Neural progenitor cell (in vitro differentiated cells): ENCODE data around the gene UBE2G2. TPM values are rescaled to one million over a fixed set of nuclear protein-coding genes. Genes with fewer than 3 reads are reported as not detected.

Experiments used
- DNase-seq: peaks from one replicate; pipeline ENCODE4 v3.0.0-alpha.2; 2016; ENCODE audit warnings: low spot score
- H2AFZ ChIP-seq: fragments of 200-600 bp; sonication (generic); replicated peaks from 2 replicates; pipeline ENCODE4 v1.6.1; 2016; ENCODE audit warnings: antibody characterized with exemption
- H3F3A ChIP-seq: fragments of 200-600 bp; sonication (generic); 2 replicates; pipeline ENCODE4 v1.6.1; 2016; ENCODE audit warnings: antibody characterized with exemption, low read depth
- H3K27ac ChIP-seq: fragments of 200-600 bp; sonication (generic); 2 replicates; pipeline ENCODE4 v1.5.1; 2016; ENCODE audit warnings: mild to moderate bottlenecking
- H3K27me3 ChIP-seq: fragments of 200-600 bp; sonication (generic); 2 replicates; pipeline ENCODE4 v1.6.1; 2016; ENCODE audit warnings: mild to moderate bottlenecking, moderate library complexity
- H3K36me3 ChIP-seq: fragments of 200-600 bp; sonication (generic); 2 replicates; pipeline ENCODE4 v1.5.1; 2016
- H3K4me1 ChIP-seq: fragments of 200-600 bp; sonication (generic); 2 replicates; pipeline ENCODE4 v1.6.1; 2016; ENCODE audit warnings: mixed run types
- H3K4me2 ChIP-seq: fragments of 200-600 bp; sonication (generic); 2 replicates; pipeline ENCODE4 v1.6.1; 2016
- H3K4me3 ChIP-seq: fragments of 200-600 bp; sonication (generic); 2 replicates; pipeline ENCODE4 v1.5.1; 2016
- H3K79me2 ChIP-seq: fragments of 200-600 bp; sonication (generic); 2 replicates; pipeline ENCODE4 v1.6.1; 2016; ENCODE audit warnings: low read depth
- H3K9ac ChIP-seq: fragments of 200-600 bp; sonication (generic); 2 replicates; pipeline ENCODE4 v1.6.1; 2016
- H3K9me3 ChIP-seq: fragments of 200-600 bp; sonication (generic); 2 replicates; pipeline ENCODE4 v1.5.1; 2016; ENCODE audit warnings: low read depth
- H4K20me1 ChIP-seq: fragments of 200-600 bp; sonication (generic); 2 replicates; pipeline ENCODE4 v1.6.1; 2016; ENCODE audit warnings: low read depth
- H3K27ac Mint-ChIP-seq: 3 replicates; pipeline ENCODE4 v1.8.0; 2021; ENCODE audit warnings: mixed read lengths
- H3K27me3 Mint-ChIP-seq: 2 replicates; pipeline ENCODE4 v1.8.0; 2022; ENCODE audit warnings: low read depth, mild to moderate bottlenecking, inconsistent platforms, moderate library complexity, mixed read lengths; ENCODE audit not compliant: insufficient read depth
- H3K36me3 Mint-ChIP-seq: 3 replicates; pipeline ENCODE4 v1.8.0; 2021; ENCODE audit warnings: mixed read lengths
- H3K4me1 Mint-ChIP-seq: 3 replicates; pipeline ENCODE4 v1.8.0; 2021; ENCODE audit warnings: mixed read lengths
- H3K4me3 Mint-ChIP-seq: 3 replicates; pipeline ENCODE4 v1.8.0; 2021; ENCODE audit warnings: mild to moderate bottlenecking, moderate library complexity, mixed read lengths
- H3K9me3 Mint-ChIP-seq: 3 replicates; pipeline ENCODE4 v1.8.0; 2020; ENCODE audit warnings: mixed read lengths
- EZH2 ChIP-seq: fragments of 200-600 bp; sonication (generic); IDR thresholded peaks from 2 replicates; pipeline ENCODE4 v1.6.1; 2017; ENCODE audit warnings: antibody characterized with exemption, mild to moderate bottlenecking, moderate library complexity
- EZH2phosphoT487 ChIP-seq: fragments of 200-600 bp; sonication (generic); IDR thresholded peaks from 2 replicates; pipeline ENCODE4 v1.6.1; 2017; ENCODE audit warnings: antibody characterized with exemption
- total RNA-seq: library from RNA; depleted of rRNA; stranded (reverse); fragments of >200 nt; gene quantifications from 2 replicates; pipeline ENCODE4 v1.2.3, GENCODE V29; 2015; ENCODE audit warnings: low replicate concordance
- TF ChIP-seq, protein P1 (sequence below): fragments of 200-600 bp; sonication (generic); IDR thresholded peaks from 2 replicates; pipeline ENCODE4 v1.5.1; 2017; ENCODE audit warnings: antibody characterized with exemption, mild to moderate bottlenecking

Gene UBE2G2
- total RNA-seq, 1 donor from 2014 or later, result 83.1 TPM

DNA sequence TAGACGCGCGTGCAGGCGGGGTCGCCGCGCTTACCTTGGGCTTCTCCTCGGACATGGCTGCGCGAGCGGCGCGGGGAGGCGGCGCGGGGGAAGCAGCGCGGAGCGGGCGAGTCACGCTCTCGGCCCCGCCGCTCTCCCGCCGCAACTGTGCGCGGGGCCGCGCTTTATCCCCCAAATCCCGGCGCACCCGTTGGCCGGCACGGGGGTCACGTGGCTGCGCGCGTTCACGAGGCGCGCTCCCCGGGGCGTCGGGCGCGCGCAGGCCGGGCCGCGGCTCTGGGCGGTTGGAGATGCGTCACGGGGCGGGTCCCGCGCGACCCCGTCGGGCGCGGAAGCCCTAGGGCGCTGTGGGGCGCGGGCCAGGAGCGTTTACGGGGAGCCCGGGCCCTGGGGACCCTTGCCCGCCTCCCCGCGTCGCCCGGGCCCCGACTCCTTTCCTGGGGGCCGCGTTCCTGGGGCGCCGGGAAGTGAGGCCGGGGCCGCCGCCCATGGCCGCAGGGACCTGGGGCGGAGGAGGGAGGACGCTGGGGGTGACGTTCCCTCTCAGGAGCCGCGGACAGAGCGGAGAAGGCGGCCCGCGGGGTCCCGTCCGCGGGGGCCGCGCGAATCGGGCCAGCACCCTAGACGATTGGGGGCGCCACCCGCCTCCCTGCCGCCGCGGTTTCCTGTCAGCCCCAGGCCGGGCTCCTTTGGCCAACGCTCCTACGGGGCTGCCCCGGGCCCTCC, 16.5 kb upstream of the UBE2G2 start, which contains the start of gene SUMO3:
Gene SUMO3, minus strand, starts transcription at position 149 of the 726 bp plus-strand sequence. Its CDS starts 94 bp downstream, at position 55.
- H3K4me2 ChIP-seq, result peak within 1 kb of the TSS; percentile 78
- H3K9me3 Mint-ChIP-seq, result peaks cover 26% of the 10 kb centered on the region

DNA sequence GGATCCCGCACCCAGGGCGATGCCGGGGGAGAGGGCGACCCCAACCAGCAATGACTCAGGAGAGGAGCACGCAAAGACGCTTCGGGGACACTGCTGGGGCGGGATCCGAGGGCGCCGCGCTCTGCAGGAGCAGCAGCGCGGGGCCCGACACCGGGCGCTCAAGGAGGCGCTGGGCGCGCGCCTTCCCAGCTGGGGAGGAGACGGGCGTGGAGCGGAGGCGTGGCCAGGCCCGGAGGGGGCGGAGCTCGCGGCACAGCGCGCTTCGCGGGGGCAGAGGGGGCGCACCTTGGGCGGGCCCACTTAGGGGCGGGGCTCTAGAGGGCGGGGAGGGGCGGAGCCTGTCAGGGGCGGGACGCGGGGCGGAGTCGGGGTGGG, 15.9 kb upstream of the UBE2G2 start:
- no peak overlapping the region for H3K27ac ChIP-seq
- Mint-ChIP-seq H3K27ac (no peak overlapping the region), H3K27me3 (peaks cover 3% of the 10 kb centered on the region), H3K4me1 (peaks cover 9% of the 10 kb centered on the region), H3K9me3 (peaks cover 21% of the 10 kb centered on the region), H3K4me3 (peak overlapping the region; percentile 81), H3K36me3 (peaks cover 4% of the 10 kb centered on the region)
- H3K79me2 ChIP-seq, result peaks cover 41% of the 10 kb centered on the region
- H3K4me1 ChIP-seq, result no peaks in the 10 kb centered on the region
- H3K4me3 ChIP-seq, result peak overlapping the region; percentile 55
- no peaks in the 10 kb centered on the region for H3K36me3 ChIP-seq
- H2AFZ ChIP-seq, result no peak overlapping the region
- H3K9ac ChIP-seq, result no peak overlapping the region
- peaks cover 45% of the 10 kb centered on the region for H4K20me1 ChIP-seq
- TF ChIP-seq, protein P1, sequence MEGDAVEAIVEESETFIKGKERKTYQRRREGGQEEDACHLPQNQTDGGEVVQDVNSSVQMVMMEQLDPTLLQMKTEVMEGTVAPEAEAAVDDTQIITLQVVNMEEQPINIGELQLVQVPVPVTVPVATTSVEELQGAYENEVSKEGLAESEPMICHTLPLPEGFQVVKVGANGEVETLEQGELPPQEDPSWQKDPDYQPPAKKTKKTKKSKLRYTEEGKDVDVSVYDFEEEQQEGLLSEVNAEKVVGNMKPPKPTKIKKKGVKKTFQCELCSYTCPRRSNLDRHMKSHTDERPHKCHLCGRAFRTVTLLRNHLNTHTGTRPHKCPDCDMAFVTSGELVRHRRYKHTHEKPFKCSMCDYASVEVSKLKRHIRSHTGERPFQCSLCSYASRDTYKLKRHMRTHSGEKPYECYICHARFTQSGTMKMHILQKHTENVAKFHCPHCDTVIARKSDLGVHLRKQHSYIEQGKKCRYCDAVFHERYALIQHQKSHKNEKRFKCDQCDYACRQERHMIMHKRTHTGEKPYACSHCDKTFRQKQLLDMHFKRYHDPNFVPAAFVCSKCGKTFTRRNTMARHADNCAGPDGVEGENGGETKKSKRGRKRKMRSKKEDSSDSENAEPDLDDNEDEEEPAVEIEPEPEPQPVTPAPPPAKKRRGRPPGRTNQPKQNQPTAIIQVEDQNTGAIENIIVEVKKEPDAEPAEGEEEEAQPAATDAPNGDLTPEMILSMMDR, result no peak
- no peak for TF ChIP-seq EZH2
- TF ChIP-seq EZH2phosphoT487, result no peak
- peak; percentile 94 for DNase-seq
- H3K9me3 ChIP-seq, result peaks cover under 1% of the 10 kb centered on the region
- H3F3A ChIP-seq, result peaks cover 5% of the 10 kb centered on the region
- H3K27me3 ChIP-seq, result no peaks in the 10 kb centered on the region
- H3K4me2 ChIP-seq, result peak overlapping the region; percentile 78

More for the DNA sequence above, 16.5 kb upstream of the UBE2G2 start, which contains the start of gene SUMO3:
- peak; percentile 88 for DNase-seq
- H3K4me3 Mint-ChIP-seq, result peak within 1 kb of the TSS; percentile 82
- Histone ChIP-seq H3K27me3 (no peaks in the 10 kb centered on the region), H3K9me3 (peaks cover 4% of the 10 kb centered on the region), H3F3A (peaks cover 5% of the 10 kb centered on the region), H3K9ac (no peak within 1 kb of the TSS), H3K4me3 (peak within 1 kb of the TSS; percentile 55), H4K20me1 (peaks cover 41% of the 10 kb centered on the region), H2AFZ (peak within 1 kb of the TSS; percentile 89), H3K27ac (no peak within 1 kb of the TSS), H3K79me2 (peaks cover 36% of the 10 kb centered on the region), H3K4me1 (no peaks in the 10 kb centered on the region), H3K36me3 (no peaks in the 10 kb centered on the region)
- H3K36me3 Mint-ChIP-seq, result peaks cover 2% of the 10 kb centered on the region
- H3K27ac Mint-ChIP-seq, result no peak within 1 kb of the TSS
- H3K4me1 Mint-ChIP-seq, result peaks cover 7% of the 10 kb centered on the region
- TF ChIP-seq EZH2, result no peak
- TF ChIP-seq EZH2phosphoT487, result no peak
- TF ChIP-seq, protein P1, result peak; percentile 3
- peaks cover 3% of the 10 kb centered on the region for H3K27me3 Mint-ChIP-seq

DNA sequence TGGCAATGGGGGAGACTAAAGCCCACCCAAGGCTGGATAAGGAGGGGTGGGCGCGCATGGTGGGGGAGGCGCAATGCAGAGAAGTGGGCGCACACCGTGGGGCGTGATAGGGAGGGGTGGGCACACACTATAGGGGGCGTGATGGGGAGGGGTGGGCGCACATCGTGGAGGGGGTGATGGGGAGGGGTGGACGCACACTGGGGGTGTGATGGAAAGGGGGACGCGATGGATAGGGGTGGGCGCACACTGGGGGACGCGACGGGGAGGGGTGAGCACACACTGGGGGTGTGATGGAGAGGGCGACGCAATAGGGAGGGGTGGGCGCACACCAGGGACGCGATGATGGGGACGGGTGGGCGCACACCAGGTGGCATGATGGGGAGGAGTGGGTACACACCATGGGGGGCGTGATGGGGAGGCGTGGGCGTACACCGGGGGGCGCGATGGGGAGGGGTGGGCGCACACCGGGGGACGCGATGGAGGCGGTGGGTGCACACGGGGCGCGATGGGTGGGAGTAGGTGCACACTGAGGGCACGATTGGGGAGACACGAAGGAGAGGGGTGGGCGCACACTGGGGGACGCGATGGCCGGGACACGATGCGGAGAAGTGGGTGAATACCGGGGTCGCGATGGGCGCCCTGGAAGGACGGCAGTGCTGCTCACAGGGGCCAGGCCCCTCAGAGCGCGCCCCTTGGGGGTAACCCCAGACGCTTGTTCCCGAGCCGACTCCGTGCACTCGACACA, 15.3 kb upstream of the UBE2G2 start:
- H3F3A ChIP-seq, result peaks cover 5% of the 10 kb centered on the region
- H3K36me3 ChIP-seq, result no peaks in the 10 kb centered on the region
- Mint-ChIP-seq H3K36me3 (peaks cover 4% of the 10 kb centered on the region), H3K4me3 (peak overlapping the region; percentile 87), H3K27ac (no peak overlapping the region), H3K27me3 (peaks cover 3% of the 10 kb centered on the region), H3K4me1 (peaks cover 9% of the 10 kb centered on the region), H3K9me3 (peaks cover 15% of the 10 kb centered on the region)
- H3K4me2 ChIP-seq, result peak overlapping the region; percentile 78
- H3K4me3 ChIP-seq, result peak overlapping the region; percentile 55
- TF ChIP-seq EZH2 (no peak), EZH2phosphoT487 (no peak)
- TF ChIP-seq, protein P1, result no peak
- no peak overlapping the region for H2AFZ ChIP-seq
- no peaks in the 10 kb centered on the region for H3K27me3 ChIP-seq
- peaks cover 46% of the 10 kb centered on the region for H3K79me2 ChIP-seq
- no peak overlapping the region for H3K9ac ChIP-seq
- H4K20me1 ChIP-seq, result peaks cover 45% of the 10 kb centered on the region
- DNase-seq, result no peak
- no peaks in the 10 kb centered on the region for H3K4me1 ChIP-seq
- no peaks in the 10 kb centered on the region for H3K9me3 ChIP-seq
- H3K27ac ChIP-seq, result no peak overlapping the region
